B cell (primary cell): ENCODE results near the gene HDAC7. TPM values are rescaled to one million over a fixed set of nuclear protein-coding genes. Genes with fewer than 3 reads are reported as not detected.

Experiments used
- ATAC-seq: fragments of 200-7000 bp; cut with Tn5 transposase; one replicate; pipeline ENCODE4 v1.10.0; 2021; ENCODE audit warnings: low read depth, mild to moderate bottlenecking, moderate number of reproducible peaks, moderate library complexity
- CTCF ChIA-PET: fragments of 350-600 bp; sonication (Branson Sonifier 250); formaldehyde crosslinking; loops from one replicate; lab custom pipeline; 2021; ENCODE audit warnings: antibody characterized with exemption, inconsistent platforms; lab: Charles Lee
- POLR2A ChIA-PET: fragments of 350-600 bp; sonication (Branson Sonifier 250); formaldehyde crosslinking; loops from one replicate; lab custom pipeline; 2021; ENCODE audit warnings: antibody characterized with exemption; lab: Charles Lee
- DNase-seq: peaks from one replicate; pipeline ENCODE4 v3.0.0; 2013
- H2AFZ ChIP-seq: 2 replicates; pipeline ENCODE4 v1.6.1; 2012; ENCODE audit warnings: mild to moderate bottlenecking, low read depth, low read length; ENCODE audit not compliant: insufficient read depth, poor library complexity, severe bottlenecking
- H3K27ac ChIP-seq, 2 donors: 1 replicate in 1 of 2; 2 replicates in 1 of 2; pipeline ENCODE4 v1.5.1; 2012 to 2013; ENCODE audit warnings: low read length in 2 of 2, mild to moderate bottlenecking in 2 of 2, moderate library complexity in 1 of 2
- H3K27me3 ChIP-seq, 4 experiments: fragments of 200-600 bp in 1 of 4; sonication (generic) in 1 of 4; replicated peaks in 1 of 4; 1 replicate in 2 of 4; 2 replicates in 2 of 4; pipeline versions ENCODE4 v1.6.1 to v1.7.0; 2013 to 2016; ENCODE audit warnings: low read length in 3 of 4, mild to moderate bottlenecking in 2 of 4, mixed read lengths in 1 of 4, moderate library complexity in 1 of 4; ENCODE audit not compliant: insufficient read depth in 4 of 4, control insufficient read depth in 3 of 4; ENCODE audit errors: control extremely low read depth in 1 of 4
- H3K36me3 ChIP-seq, 2 experiments: replicated peaks in 1 of 2; 1 replicate in 1 of 2; 2 replicates in 1 of 2; pipeline versions ENCODE4 v1.6.1 to v1.7.1; 2013; ENCODE audit warnings: low read length in 1 of 2; ENCODE audit not compliant: insufficient read depth in 2 of 2, control insufficient read depth in 1 of 2; ENCODE audit errors: control extremely low read depth in 1 of 2, extremely low read depth in 1 of 2
- H3K4me1 ChIP-seq, 2 donors: fragments of 200-600 bp in 1 of 2; sonication (generic) in 1 of 2; 1 replicate in 1 of 2; 2 replicates in 1 of 2; pipeline versions ENCODE4 v1.5.1 to v1.6.1; 2013 to 2017; ENCODE audit warnings: low read length in 2 of 2; ENCODE audit not compliant: control insufficient read depth in 2 of 2, insufficient read depth in 2 of 2
- H3K4me2 ChIP-seq: replicated peaks from 2 replicates; pipeline ENCODE3; 2012; ENCODE audit warnings: mild to moderate bottlenecking, low read depth, low read length; ENCODE audit not compliant: poor library complexity, severe bottlenecking
- H3K4me3 ChIP-seq, 5 experiments: fragments of 200-600 bp in 1 of 5; sonication (generic) in 1 of 5; 1 replicate in 3 of 5; 2 replicates in 2 of 5; pipeline versions ENCODE4 v1.5.1 to v1.7.0; 2011 to 2016; ENCODE audit warnings: low read length in 4 of 5, mild to moderate bottlenecking in 4 of 5, low read depth in 2 of 5, control low read depth in 1 of 5, moderate library complexity in 1 of 5; ENCODE audit not compliant: insufficient read depth in 1 of 5; ENCODE audit errors: control extremely low read depth in 1 of 5, extremely low read depth in 1 of 5
- H3K79me2 ChIP-seq: fragments of 200-600 bp; sonication (generic); one replicate; pipeline ENCODE4 v1.6.0; 2016; ENCODE audit warnings: low read length; ENCODE audit not compliant: control insufficient read depth, insufficient read depth
- H3K9ac ChIP-seq: fragments of 200-600 bp; sonication (generic); 2 replicates; pipeline ENCODE4 v1.6.1; 2017; ENCODE audit warnings: mild to moderate bottlenecking, low read length, moderate library complexity
- H3K9me3 ChIP-seq, 3 donors: one replicate each; pipeline versions ENCODE4 v1.6.1 to v1.7.1; 2013; ENCODE audit warnings: low read length in 2 of 3; ENCODE audit not compliant: control insufficient read depth in 2 of 3, insufficient read depth in 1 of 3; ENCODE audit errors: control extremely low read depth in 1 of 3
- H4K20me1 ChIP-seq: 2 replicates; pipeline ENCODE4 v1.6.0; 2012; ENCODE audit warnings: mild to moderate bottlenecking, low read length; ENCODE audit not compliant: insufficient read depth, control insufficient read depth, poor library complexity, severe bottlenecking
- H3K27ac Mint-ChIP-seq: one replicate; pipeline ENCODE4 v1.8.0; 2021; ENCODE audit warnings: mixed read lengths
- H3K27me3 Mint-ChIP-seq: one replicate; pipeline ENCODE4 v1.8.0; 2021; ENCODE audit warnings: mixed read lengths
- H3K4me1 Mint-ChIP-seq: one replicate; pipeline ENCODE4 v1.8.0; 2021; ENCODE audit warnings: mixed read lengths
- H3K4me3 Mint-ChIP-seq: one replicate; pipeline ENCODE4 v1.8.0; 2021; ENCODE audit warnings: mixed read lengths
- H3K9me3 Mint-ChIP-seq: one replicate; pipeline ENCODE4 v1.8.0; 2022; ENCODE audit warnings: mixed read lengths; ENCODE audit not compliant: insufficient read depth
- WGBS: methylation state at CpG from one replicate; pipeline ENCODE4 v1.1.5; 2013; ENCODE audit warnings: missing lambda C conversion rate; ENCODE audit not compliant: insufficient coverage; 5-methylcytosine and 5-hydroxymethylcytosine counted together
- intact Hi-C: fragments of 100-400 bp; cut with micrococcal nuclease; formaldehyde crosslinking; loops from one replicate; pipeline ENCODE4 v1.10.0; 2022
- polyA plus RNA-seq: library from polyadenylated mRNA; depleted of rRNA; stranded (reverse); fragments of >200 nt; gene quantifications from 2 replicates; pipeline ENCODE4 v1.2.3, GENCODE V29; 2012
- total RNA-seq, 2 donors: library from RNA; stranded (reverse); fragments of 120-200 nt in 1 of 2; gene quantifications; 1 replicate in 1 of 2; 2 replicates in 1 of 2; pipeline versions ENCODE4 v1.2.3 to v1.2.4, GENCODE V29; 2013 to 2022
- TF ChIP-seq, protein P1 (sequence below): fragments of 200-600 bp; IDR thresholded peaks from one replicate; pipeline ENCODE4 v1.8.0; 2022; ENCODE audit warnings: antibody characterized with exemption, mild to moderate bottlenecking

Gene HDAC7
- total and polyA plus RNA-seq, 2 donors (not counting 1 experiment from before 2014, with no cell fraction given), result 87.2 to 178 TPM

DNA sequence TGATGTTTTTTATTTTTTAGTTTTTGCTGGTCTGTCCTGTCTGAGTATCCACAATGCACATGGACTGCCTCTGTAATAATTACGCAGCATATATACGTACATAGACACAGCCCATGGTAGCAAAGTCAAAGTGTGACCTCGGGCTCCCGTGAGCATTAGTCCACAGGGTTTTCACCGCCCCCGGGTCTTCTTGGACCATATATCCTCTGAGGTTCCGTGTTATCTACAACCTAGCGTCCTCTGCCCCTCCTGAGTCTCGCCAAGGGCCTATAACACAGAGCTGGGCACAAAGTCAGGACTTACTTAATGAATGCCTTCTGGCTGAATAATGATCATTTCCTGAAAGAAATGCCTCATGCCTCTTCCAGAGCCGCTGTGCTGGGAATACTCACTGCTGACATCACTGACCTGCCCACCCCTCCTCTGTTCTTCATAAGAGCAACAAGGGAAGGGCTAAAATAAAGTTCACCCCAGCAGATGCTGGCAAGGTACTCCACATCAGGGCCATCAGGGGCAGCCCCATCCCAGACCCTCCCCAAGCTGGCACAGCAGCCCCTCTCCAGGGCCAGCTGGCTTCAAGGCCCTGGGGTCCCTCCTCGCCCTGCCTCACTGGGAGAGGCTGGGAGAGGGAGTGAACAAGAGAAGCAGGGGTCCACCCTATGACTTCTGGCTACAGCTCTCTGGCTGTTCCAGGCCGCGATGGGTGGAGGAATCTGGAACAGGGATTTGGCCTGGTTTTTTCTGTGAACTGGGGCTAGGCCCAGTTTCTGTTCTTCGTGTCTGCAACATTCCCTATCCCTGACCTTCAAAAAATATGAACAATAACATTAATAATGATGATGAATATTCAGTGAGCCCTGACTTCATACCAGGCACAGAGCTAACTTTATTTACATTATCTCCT, 7.9 kb downstream of the HDAC7 start:
- H3K4me1 Mint-ChIP-seq, result peaks cover 93% of the 10 kb centered on the region
- ATAC-seq, result peak; percentile 6

More for the DNA sequence above, 7.9 kb downstream of the HDAC7 start:
- Histone ChIP-seq H3K36me3 (no peaks in the 10 kb centered on the region), H3K4me1 (peaks cover 90 to 97% of the 10 kb centered on the region in 2 donors), H3K27me3 (no peaks in the 10 kb centered on the region), H3K4me3 (peak overlapping the region; percentile 53 to 68 (median 61)), H3K9ac (peak overlapping the region; percentile 69), H2AFZ (no peak overlapping the region), H4K20me1 (no peaks in the 10 kb centered on the region), H3K79me2 (peaks cover 96% of the 10 kb centered on the region), H3K27ac (peak overlapping the region; percentile 96 to 98), H3K9me3 (no peaks in the 10 kb centered on the region), H3K4me2 (peak overlapping the region; percentile 87)
- H3K27ac Mint-ChIP-seq, result peak overlapping the region; percentile 96
- POLR2A ChIA-PET, result interaction anchor here (0.5 to 17.3 kb wide), 4 partner anchors 8 to 429 kb away, joined by 6 to 264 read pairs (median 12); partner anchors contain the start of gene HDAC7
- WGBS, result 30% methylated on average over 11 of the region's 14 CpGs
- H3K9me3 Mint-ChIP-seq, result no peaks in the 10 kb centered on the region
- CTCF ChIA-PET, result interaction anchor here (1.1 to 38.8 kb wide), 9 partner anchors 10 to 97 kb away, joined by 3 to 1203 read pairs (median 8); no protein-coding TSS in a partner anchor
- intact Hi-C loops, result loop anchor here (2.0 to 5.0 kb wide), 3 partner anchors 455 to 1825 kb away; partner anchors contain the start of gene SLC38A2
- H3K4me3 Mint-ChIP-seq, result peak overlapping the region; percentile 85
- TF ChIP-seq, protein P1, sequence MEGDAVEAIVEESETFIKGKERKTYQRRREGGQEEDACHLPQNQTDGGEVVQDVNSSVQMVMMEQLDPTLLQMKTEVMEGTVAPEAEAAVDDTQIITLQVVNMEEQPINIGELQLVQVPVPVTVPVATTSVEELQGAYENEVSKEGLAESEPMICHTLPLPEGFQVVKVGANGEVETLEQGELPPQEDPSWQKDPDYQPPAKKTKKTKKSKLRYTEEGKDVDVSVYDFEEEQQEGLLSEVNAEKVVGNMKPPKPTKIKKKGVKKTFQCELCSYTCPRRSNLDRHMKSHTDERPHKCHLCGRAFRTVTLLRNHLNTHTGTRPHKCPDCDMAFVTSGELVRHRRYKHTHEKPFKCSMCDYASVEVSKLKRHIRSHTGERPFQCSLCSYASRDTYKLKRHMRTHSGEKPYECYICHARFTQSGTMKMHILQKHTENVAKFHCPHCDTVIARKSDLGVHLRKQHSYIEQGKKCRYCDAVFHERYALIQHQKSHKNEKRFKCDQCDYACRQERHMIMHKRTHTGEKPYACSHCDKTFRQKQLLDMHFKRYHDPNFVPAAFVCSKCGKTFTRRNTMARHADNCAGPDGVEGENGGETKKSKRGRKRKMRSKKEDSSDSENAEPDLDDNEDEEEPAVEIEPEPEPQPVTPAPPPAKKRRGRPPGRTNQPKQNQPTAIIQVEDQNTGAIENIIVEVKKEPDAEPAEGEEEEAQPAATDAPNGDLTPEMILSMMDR, result no peak
- no peaks in the 10 kb centered on the region for H3K27me3 Mint-ChIP-seq
- DNase-seq, result peak; percentile 58
